ENCODE measurements around the gene ITGA11. TPM values are rescaled to one million over a fixed set of nuclear protein-coding genes. Genes with fewer than 3 reads are reported as not detected.

The ITGA11 gene
- total and polyA plus RNA-seq, 8 donors: 0.19 to 4.1 (median 0.66) TPM

DNA sequence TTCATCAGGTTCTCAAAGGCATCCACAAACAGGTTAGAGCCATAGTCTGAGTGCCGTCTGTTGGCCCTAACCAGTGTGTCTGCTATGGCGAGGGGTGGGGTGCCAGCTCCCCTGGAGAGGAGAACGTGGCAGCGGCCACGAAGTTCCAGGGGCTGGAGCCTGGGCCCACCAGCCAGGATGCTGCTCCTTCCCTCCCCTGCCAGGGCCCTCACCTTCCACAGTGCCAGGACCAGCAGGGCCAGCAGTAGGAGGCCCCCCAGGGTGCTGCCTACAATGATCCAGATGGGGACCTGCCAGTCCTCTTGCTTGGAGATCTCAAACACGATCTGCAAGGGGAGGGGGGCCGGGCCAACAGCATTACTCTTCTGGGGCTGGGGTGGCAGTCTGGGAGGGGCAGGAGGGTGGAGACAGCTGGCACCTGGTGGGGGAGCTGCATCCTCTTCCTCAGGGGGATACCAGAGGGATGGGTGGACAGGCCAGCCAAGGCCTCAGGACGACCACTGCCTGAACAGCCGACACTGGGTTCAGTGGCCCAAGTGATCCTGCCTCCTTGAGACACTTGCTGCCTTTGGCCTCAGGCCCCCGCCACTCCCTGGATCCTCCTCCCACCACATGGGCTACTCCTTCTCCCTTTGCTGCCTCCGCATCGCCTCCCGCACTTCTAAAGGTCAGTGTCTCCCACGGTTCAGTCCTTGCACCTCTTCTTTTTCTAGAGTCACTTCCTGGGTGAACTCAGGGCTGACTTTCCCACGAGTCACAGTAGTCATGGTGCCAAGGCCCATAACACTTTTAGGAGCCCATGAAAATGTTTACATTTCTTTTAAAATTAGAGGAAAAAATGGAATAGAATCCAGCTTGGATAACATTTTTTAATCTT, 128.2 kb downstream of the ITGA11 start:
- intact Hi-C loops (cut with DNase I): loop anchor here in 2 of 3 donors (5.0 to 10.0 kb wide), 2 partner anchors 81 to 84 kb away; no protein-coding TSS in a partner anchor
- no peaks in the 10 kb centered on the region for H3K9me3 ChIP-seq

DNA sequence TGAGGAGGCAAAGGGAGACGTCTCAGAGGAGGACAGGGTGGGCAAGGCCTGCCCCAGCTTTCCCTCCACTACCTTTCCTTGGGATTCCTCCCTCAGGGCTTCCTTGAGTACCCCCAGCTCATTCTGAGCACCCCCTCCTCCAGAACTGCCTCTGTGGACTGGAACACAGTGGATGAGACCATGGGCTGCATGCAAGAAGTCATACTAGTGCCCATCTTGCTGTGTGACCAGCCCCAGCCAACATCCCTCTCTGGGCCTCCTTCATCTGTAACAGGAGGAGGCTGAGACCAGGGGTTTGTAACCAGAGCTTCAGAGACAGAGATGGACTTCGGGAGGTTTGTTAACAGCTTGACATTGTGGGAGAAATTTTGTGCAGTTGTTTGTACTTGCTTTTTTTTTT, 128.8 kb downstream of the ITGA11 start:
- peaks cover 0 to 3% (median 0%) of the 10 kb centered on the region in 3 donors for H3K4me1 ChIP-seq
- H3K27me3 ChIP-seq: no peaks in the 10 kb centered on the region
- ATAC-seq (no peak), FAIRE-seq (no peak), DNase-seq (no peak)
- H3K27ac ChIP-seq: no peak overlapping the region
- intact Hi-C loops (cut with DNase I): loop anchor here in 2 of 3 donors (5.0 to 10.0 kb wide), 2 partner anchors 82 to 84 kb away; no protein-coding TSS in a partner anchor
- no peaks in the 10 kb centered on the region for H3K9me3 ChIP-seq
- H3K4me3 ChIP-seq: no peak overlapping the region
- TF ChIP-seq, protein P1, sequence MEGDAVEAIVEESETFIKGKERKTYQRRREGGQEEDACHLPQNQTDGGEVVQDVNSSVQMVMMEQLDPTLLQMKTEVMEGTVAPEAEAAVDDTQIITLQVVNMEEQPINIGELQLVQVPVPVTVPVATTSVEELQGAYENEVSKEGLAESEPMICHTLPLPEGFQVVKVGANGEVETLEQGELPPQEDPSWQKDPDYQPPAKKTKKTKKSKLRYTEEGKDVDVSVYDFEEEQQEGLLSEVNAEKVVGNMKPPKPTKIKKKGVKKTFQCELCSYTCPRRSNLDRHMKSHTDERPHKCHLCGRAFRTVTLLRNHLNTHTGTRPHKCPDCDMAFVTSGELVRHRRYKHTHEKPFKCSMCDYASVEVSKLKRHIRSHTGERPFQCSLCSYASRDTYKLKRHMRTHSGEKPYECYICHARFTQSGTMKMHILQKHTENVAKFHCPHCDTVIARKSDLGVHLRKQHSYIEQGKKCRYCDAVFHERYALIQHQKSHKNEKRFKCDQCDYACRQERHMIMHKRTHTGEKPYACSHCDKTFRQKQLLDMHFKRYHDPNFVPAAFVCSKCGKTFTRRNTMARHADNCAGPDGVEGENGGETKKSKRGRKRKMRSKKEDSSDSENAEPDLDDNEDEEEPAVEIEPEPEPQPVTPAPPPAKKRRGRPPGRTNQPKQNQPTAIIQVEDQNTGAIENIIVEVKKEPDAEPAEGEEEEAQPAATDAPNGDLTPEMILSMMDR (IDR thresholded peaks at IDR 0.05): no peak
- H3K36me3 ChIP-seq: no peaks in the 10 kb centered on the region
- WGBS, 2 donors: 30 to 53% methylated on average over 2 of the region's 2 CpGs

More for the DNA sequence above, 128.2 kb downstream of the ITGA11 start:
- DNase-seq (no peak), FAIRE-seq (no peak), ATAC-seq (no peak)
- no peaks in the 10 kb centered on the region for H3K27me3 ChIP-seq
- no peak overlapping the region for H3K4me3 ChIP-seq
- TF ChIP-seq, protein P1 (IDR thresholded peaks at IDR 0.05): no peak
- H3K27ac ChIP-seq: no peak overlapping the region
- 70 to 78% methylated on average over 14 to 15 of the region's 15 CpGs for WGBS, 2 donors
- no peaks in the 10 kb centered on the region for H3K36me3 ChIP-seq
- peaks cover 0 to 3% (median 0%) of the 10 kb centered on the region in 3 donors for H3K4me1 ChIP-seq

DNA sequence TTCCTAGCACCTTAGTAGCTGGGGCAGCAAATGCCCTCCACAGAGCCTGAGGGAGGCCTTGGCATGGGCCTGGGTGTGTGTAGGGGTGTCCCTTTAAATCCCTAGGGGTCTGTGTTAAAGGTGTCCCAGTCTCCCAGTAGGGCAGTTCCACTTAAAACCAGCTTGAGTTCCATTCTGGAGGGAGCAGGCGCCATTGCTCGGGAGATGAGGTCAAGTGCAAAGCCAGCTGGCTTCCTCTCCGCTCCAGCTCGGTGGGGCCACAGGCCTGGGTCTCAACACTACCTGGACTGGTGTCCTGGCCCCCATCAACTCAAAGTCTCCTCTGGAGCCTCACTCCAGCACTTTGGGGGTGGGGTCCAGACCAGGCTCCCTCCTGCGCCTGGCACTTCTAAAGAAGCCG, 129.2 kb downstream of the ITGA11 start:
- Histone ChIP-seq H3K4me1 (peaks cover 0 to 3% (median 0%) of the 10 kb centered on the region in 3 donors), H3K4me3 (no peak overlapping the region), H3K27ac (no peak overlapping the region), H3K9me3 (no peaks in the 10 kb centered on the region), H3K36me3 (no peaks in the 10 kb centered on the region), H3K27me3 (no peaks in the 10 kb centered on the region)
- ATAC-seq: no peak
- 90 to 94% methylated on average over 6 of the region's 6 CpGs for WGBS, 2 donors
- DNase-seq: no peak
- TF ChIP-seq, protein P1 (IDR thresholded peaks at IDR 0.05): no peak
- intact Hi-C loops (cut with DNase I): loop anchor here in 2 of 3 donors (5.0 to 10.0 kb wide), 2 partner anchors 82 to 85 kb away; no protein-coding TSS in a partner anchor
- no peak for FAIRE-seq

DNA sequence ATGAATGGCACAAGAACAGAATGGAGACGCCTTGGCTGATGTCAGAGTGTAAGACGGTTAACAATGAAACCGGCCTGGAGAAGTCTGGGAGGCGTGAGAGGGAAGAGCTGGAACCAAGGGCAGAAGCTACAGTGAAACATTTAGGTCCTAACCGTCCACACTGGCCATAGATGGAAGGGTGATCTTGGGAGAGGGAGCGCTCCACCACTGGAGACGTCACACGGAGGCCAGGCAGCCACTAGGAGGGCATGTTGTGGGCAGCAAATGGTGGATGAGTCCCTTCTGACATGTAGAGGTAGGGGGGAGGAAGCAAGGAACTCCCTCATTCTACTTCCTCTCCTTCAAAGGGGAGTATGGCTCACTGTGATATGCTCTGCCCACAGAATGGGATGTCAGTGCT, 130.7 kb downstream of the ITGA11 start:
- FAIRE-seq: no peak
- H3K36me3 ChIP-seq: no peaks in the 10 kb centered on the region
- no peak for ATAC-seq
- no peak overlapping the region for H3K27ac ChIP-seq
- H3K4me1 ChIP-seq: peaks cover 0 to 3% (median 0%) of the 10 kb centered on the region in 3 donors
- 86 to 91% methylated on average over 8 of the region's 8 CpGs for WGBS, 2 donors
- H3K9me3 ChIP-seq: no peaks in the 10 kb centered on the region
- intact Hi-C loops (cut with DNase I): loop anchor here in 2 of 3 donors (5.0 to 10.0 kb wide), 2 partner anchors 84 to 86 kb away; no protein-coding TSS in a partner anchor
- no peak overlapping the region for H3K4me3 ChIP-seq
- H3K27me3 ChIP-seq: no peaks in the 10 kb centered on the region
- TF ChIP-seq, protein P1 (IDR thresholded peaks at IDR 0.05): no peak
- DNase-seq: no peak
